ENCODE measurements around the gene ARHGAP26.

ARHGAP26 gene

DNA sequence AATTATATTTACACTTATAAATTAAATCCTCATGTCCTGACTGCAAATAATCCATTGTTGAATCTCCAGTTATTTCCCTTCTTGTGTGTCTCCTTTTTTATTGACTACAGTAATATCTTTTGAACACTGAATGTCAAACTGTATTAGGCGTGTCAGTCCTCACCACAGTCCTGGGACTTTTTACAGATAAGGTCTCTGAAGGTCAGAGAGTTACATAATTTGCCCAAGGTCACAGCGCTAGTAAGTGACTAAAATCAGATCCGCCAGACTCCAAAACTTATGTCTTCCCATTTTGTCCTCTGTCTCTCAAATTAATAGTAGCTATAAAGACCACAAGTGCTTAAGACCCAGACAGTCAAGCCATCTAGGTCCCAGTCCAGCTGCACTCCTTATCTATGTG, 359.0 kb downstream of the ARHGAP26 start:
- H3K9me3 ChIP-seq (ENCODE audit: control insufficient read depth, low read length), result no peaks in the 10 kb centered on the region
- no peak overlapping the region for H3K9ac ChIP-seq (ENCODE audit: low read length)
- H3K4me1 ChIP-seq (ENCODE audit: control insufficient read depth, insufficient read depth, low read length), result peaks cover 22% of the 10 kb centered on the region
- H3K36me3 ChIP-seq (ENCODE audit: control insufficient read depth, insufficient read depth, low read length), result no peaks in the 10 kb centered on the region
- H3K4me3 ChIP-seq (ENCODE audit: low read length), result no peak overlapping the region
- no peaks in the 10 kb centered on the region for H3K27me3 ChIP-seq (ENCODE audit: control insufficient read depth, insufficient read depth, low read length)

DNA sequence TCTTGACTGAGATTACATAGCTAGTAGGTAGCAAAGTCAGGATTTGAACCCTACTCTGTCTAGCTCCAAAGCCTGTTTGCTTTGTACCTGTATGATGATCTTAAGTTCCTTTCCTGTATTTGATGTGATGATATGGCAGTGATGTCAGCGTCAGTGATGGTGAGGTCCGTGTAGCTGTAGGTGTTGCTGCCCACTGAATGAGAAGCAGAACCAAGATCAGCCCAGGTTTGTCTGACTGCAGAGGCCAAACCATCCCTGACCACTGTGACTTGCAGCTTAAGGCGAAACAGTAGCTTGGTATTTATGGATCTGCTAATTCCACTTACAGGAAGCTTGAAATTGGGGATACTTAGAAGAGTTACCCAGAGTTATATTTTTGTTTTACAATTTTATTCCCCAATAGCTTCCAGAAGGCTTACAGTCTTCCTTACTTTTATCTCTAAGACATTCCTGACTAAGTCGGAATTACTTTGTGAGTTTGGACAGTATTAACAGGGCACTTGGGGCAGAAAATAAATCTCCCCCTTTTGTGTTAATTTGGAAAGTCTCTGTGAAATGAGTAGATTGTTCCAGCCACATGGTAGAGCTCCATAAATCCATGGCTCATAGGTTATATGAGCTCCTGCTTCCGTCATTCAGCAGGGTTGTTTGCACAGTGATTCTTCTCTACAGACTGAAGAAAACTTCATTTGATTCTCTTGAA, 359.9 kb downstream of the ARHGAP26 start:
- Histone ChIP-seq H3K36me3 (ENCODE audit: control insufficient read depth, insufficient read depth, low read length) (no peaks in the 10 kb centered on the region), H3K27me3 (ENCODE audit: control insufficient read depth, insufficient read depth, low read length) (no peaks in the 10 kb centered on the region), H3K9ac (ENCODE audit: low read length) (no peak overlapping the region), H3K9me3 (ENCODE audit: control insufficient read depth, low read length) (no peaks in the 10 kb centered on the region), H3K4me1 (ENCODE audit: control insufficient read depth, insufficient read depth, low read length) (peaks cover 23% of the 10 kb centered on the region), H3K4me3 (ENCODE audit: low read length) (no peak overlapping the region)

DNA sequence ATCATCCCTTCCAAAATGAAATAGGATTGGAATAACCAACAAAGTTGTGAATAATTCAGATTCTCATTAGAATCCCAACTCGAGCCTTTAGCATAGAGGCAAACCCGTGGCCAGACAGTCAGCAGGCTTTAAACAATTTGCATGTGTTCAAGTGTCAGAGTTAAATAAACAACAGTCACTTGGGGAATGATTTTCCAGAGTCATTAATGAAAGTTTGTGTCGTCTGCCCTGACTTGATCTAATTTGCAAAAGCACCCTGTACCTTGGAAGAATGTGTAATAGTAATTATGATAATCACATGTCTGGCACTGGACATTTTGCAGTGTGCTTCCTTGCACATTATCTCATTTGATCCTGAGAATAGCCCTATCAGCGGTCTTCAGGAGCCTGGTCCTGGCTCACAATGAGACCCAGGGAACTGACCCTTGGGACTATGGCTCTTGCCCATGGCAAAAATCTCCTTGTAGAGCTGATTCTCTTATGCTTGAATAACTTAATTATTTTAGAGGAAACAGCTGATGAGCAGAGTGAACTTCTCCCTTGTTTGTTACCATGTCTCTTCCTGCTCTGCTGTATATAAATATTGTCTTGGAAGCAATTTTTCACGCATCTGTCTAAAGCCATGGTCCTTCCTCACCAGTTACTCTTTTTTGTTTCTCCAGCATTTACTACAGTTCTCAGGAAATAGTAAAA, 360.6 kb downstream of the ARHGAP26 start:
- Histone ChIP-seq H3K4me1 (ENCODE audit: control insufficient read depth, insufficient read depth, low read length) (peaks cover 30% of the 10 kb centered on the region), H3K9ac (ENCODE audit: low read length) (no peak overlapping the region), H3K9me3 (ENCODE audit: control insufficient read depth, low read length) (no peaks in the 10 kb centered on the region), H3K4me3 (ENCODE audit: low read length) (no peak overlapping the region), H3K27me3 (ENCODE audit: control insufficient read depth, insufficient read depth, low read length) (no peaks in the 10 kb centered on the region), H3K36me3 (ENCODE audit: control insufficient read depth, insufficient read depth, low read length) (no peaks in the 10 kb centered on the region)

DNA sequence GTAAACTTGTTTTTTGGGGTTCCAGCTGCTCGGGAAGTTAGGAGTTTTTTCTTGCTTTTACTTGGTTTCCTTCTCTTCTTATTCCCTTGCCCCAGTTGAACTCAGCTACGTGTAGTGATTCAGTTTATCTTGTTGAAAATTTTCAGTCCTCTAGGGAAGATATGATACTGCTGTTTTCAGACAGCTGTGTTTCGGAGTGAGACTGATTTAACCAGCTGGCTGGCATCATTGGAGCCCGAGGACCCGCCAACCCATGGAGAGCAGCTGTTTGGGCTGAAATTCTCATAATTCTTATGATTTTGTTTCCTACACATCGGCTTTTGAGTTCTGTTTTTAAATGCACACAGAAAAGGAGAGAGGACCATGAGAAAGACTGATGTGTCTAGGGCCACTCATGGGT, 361.8 kb downstream of the ARHGAP26 start:
- Histone ChIP-seq H3K4me1 (ENCODE audit: control insufficient read depth, insufficient read depth, low read length) (peaks cover 32% of the 10 kb centered on the region), H3K36me3 (ENCODE audit: control insufficient read depth, insufficient read depth, low read length) (no peaks in the 10 kb centered on the region), H3K4me3 (ENCODE audit: low read length) (no peak overlapping the region), H3K9me3 (ENCODE audit: control insufficient read depth, low read length) (no peaks in the 10 kb centered on the region), H3K27me3 (ENCODE audit: control insufficient read depth, insufficient read depth, low read length) (no peaks in the 10 kb centered on the region), H3K9ac (ENCODE audit: low read length) (no peak overlapping the region)

DNA sequence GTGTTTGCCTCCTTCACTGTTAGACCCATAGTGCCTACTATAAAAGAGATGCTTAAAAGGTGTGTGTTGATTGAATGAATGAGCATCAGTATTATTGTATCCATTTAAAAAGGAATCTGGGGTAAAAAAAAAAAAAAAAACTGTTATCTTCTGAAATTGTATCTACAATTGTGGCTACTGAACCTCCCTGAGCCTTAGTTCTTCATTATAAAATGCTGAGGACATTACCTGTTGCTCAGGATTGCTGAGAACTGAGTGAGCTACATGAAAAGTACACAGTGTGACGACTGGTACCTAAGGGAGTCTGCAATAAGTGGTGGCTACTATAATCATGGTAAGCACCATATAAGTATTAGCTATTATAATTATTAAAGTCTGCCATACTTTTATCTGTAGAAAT, 362.6 kb downstream of the ARHGAP26 start:
- Histone ChIP-seq H3K9me3 (ENCODE audit: control insufficient read depth, low read length) (no peaks in the 10 kb centered on the region), H3K4me1 (ENCODE audit: control insufficient read depth, insufficient read depth, low read length) (peaks cover 32% of the 10 kb centered on the region), H3K27me3 (ENCODE audit: control insufficient read depth, insufficient read depth, low read length) (no peaks in the 10 kb centered on the region)

DNA sequence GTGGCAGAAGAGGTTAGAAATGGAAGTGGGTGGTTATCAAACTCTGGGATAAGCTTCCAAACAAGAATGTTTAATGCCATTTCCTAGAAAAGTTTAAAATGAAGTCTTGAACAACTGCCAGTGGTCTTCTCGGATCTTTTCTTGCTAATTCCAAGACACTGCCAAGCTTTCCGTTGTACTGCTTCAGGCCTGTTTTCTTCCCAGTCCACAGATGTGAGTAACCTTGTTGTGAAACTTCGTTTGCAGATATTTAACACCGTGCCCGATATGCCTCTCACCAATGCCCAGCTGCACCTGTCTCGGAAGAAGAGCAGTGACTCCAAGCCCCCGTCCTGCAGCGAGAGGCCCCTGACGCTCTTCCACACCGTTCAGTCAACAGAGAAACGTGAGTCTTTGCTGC, 363.5 kb downstream of the ARHGAP26 start:
- Histone ChIP-seq H3K4me3 (ENCODE audit: low read length) (no peak overlapping the region), H3K27me3 (ENCODE audit: control insufficient read depth, insufficient read depth, low read length) (no peaks in the 10 kb centered on the region), H3K36me3 (ENCODE audit: control insufficient read depth, insufficient read depth, low read length) (no peaks in the 10 kb centered on the region), H3K9ac (ENCODE audit: low read length) (no peak overlapping the region), H3K4me1 (ENCODE audit: control insufficient read depth, insufficient read depth, low read length) (peaks cover 33% of the 10 kb centered on the region), H3K9me3 (ENCODE audit: control insufficient read depth, low read length) (no peaks in the 10 kb centered on the region)

More for the DNA sequence above, 362.6 kb downstream of the ARHGAP26 start:
- H3K4me3 ChIP-seq (ENCODE audit: low read length), result no peak overlapping the region
- no peak overlapping the region for H3K9ac ChIP-seq (ENCODE audit: low read length)
- H3K36me3 ChIP-seq (ENCODE audit: control insufficient read depth, insufficient read depth, low read length), result no peaks in the 10 kb centered on the region

DNA sequence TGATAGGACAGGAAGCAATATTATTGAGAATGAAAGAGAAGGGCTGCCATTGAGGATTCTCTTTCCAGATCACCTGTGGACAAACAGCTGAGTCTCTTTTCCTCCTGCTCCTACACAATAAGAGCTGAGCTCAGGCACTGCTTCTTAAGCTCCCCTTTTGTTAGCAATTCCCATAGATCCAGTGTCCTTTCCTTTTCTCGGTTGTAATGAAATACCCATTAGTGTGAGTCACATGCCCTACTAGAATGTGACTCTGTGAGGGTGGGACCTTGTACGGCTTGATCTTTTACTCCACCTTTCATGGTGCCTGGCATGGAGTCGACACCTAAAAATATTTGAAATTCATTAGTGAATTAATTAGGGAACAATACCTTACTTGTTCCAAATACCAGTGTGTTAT, 364.1 kb downstream of the ARHGAP26 start:
- no peaks in the 10 kb centered on the region for H3K27me3 ChIP-seq (ENCODE audit: control insufficient read depth, insufficient read depth, low read length)
- no peak overlapping the region for H3K4me3 ChIP-seq (ENCODE audit: low read length)
- H3K9ac ChIP-seq (ENCODE audit: low read length), result no peak overlapping the region
- peaks cover 36% of the 10 kb centered on the region for H3K4me1 ChIP-seq (ENCODE audit: control insufficient read depth, insufficient read depth, low read length)
- no peaks in the 10 kb centered on the region for H3K9me3 ChIP-seq (ENCODE audit: control insufficient read depth, low read length)
- H3K36me3 ChIP-seq (ENCODE audit: control insufficient read depth, insufficient read depth, low read length), result no peaks in the 10 kb centered on the region

DNA sequence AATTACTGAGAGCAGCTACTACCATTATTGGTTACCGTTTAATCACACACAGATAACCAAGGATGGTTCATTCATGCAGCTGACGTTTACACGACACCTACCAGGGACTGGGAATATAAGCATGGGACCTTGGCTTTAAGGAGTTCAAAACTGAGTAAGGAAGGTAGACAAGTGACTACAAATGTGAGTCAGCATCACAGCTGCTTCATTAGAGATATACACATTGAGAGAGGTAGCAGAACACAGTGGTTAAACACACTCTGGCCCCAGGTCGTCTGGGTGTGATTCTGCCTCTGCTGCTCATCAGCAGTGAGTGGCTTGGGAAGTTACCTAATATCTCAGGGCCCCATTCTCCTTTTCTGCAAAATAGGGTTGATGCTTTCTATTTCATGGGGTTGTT, 364.7 kb downstream of the ARHGAP26 start:
- Histone ChIP-seq H3K9me3 (ENCODE audit: control insufficient read depth, low read length) (no peaks in the 10 kb centered on the region), H3K4me1 (ENCODE audit: control insufficient read depth, insufficient read depth, low read length) (peaks cover 43% of the 10 kb centered on the region), H3K9ac (ENCODE audit: low read length) (no peak overlapping the region), H3K4me3 (ENCODE audit: low read length) (no peak overlapping the region), H3K27me3 (ENCODE audit: control insufficient read depth, insufficient read depth, low read length) (no peaks in the 10 kb centered on the region), H3K36me3 (ENCODE audit: control insufficient read depth, insufficient read depth, low read length) (no peaks in the 10 kb centered on the region)

DNA sequence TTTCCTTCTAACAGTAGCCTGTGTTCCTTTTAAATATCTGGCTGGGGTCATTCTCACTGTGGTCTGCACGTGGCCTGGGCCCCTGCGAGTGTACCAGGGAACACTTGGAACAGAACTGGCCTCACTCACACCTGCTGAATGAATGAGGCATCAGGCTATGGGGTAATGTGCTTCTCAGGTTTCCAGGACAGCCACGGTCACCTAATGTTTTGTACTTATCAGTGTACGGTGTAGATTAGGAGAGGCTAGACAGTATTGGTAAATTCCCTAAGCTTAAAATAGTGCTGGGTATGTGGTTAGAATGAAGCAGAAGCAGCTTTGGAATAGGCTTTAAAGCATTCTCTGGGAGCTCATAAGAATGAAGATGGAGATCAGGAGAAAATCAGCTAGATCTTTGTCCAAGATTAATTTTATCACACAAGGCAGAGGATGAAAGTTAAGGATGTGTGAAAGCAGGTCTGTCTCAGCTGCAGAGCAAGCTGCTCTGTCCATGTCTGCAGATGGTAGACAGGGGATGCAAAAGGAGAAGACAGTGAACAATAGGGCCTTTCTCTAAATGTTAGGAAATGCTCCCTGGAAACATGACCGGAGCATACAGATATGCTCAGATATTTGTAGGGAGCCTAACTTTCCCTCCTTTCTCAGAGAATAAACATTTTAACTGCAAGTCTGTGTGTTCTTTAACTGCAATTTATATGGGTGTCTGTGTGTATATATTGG, 365.8 kb downstream of the ARHGAP26 start:
- Histone ChIP-seq H3K9me3 (ENCODE audit: control insufficient read depth, low read length) (no peaks in the 10 kb centered on the region), H3K36me3 (ENCODE audit: control insufficient read depth, insufficient read depth, low read length) (no peaks in the 10 kb centered on the region), H3K4me1 (ENCODE audit: control insufficient read depth, insufficient read depth, low read length) (peaks cover 51% of the 10 kb centered on the region), H3K9ac (ENCODE audit: low read length) (no peak overlapping the region), H3K4me3 (ENCODE audit: low read length) (no peak overlapping the region), H3K27me3 (ENCODE audit: control insufficient read depth, insufficient read depth, low read length) (no peaks in the 10 kb centered on the region)

DNA sequence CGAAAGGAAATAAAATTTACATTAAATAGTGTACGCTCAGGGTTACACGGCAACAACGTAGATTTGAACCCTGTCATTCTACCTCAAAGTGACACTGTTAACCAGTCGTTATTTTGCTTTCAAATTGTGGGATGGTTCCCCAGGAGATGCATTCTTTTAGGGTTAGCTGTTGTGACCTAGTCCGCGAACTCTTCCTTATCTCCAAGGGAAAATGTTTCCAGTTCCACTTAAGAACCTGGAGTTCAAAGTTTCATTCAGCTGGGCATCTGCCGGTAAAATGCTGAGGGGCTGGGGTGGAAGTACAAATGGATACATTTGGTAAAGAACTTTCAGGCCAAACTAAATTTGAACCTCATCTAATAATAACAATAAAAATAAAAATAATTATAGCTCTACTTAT, 368.7 kb downstream of the ARHGAP26 start:
- Histone ChIP-seq H3K4me1 (ENCODE audit: control insufficient read depth, insufficient read depth, low read length) (peaks cover 64% of the 10 kb centered on the region), H3K9ac (ENCODE audit: low read length) (no peak overlapping the region), H3K36me3 (ENCODE audit: control insufficient read depth, insufficient read depth, low read length) (no peaks in the 10 kb centered on the region), H3K27me3 (ENCODE audit: control insufficient read depth, insufficient read depth, low read length) (no peaks in the 10 kb centered on the region), H3K9me3 (ENCODE audit: control insufficient read depth, low read length) (no peaks in the 10 kb centered on the region), H3K4me3 (ENCODE audit: low read length) (no peak overlapping the region)

DNA sequence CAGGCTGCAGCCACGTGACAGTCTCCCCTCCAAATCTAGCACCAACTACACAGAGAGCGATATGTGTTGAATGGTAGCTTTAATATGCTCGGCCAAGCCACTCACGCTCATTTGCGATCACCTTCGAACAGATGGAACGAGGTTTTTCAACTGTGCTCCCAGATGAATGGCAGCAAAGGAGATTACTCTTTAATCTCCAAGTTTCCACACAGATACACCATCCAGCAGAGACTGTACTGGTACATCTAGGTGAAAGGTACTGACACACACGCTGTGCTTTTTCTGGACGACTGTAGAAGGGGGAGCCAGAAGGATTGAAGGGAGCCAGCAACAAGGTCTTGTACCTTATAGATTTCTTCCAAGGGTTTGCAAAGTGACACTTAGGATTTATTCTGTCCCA, 369.4 kb downstream of the ARHGAP26 start:
- Histone ChIP-seq H3K27me3 (ENCODE audit: control insufficient read depth, insufficient read depth, low read length) (no peaks in the 10 kb centered on the region), H3K36me3 (ENCODE audit: control insufficient read depth, insufficient read depth, low read length) (no peaks in the 10 kb centered on the region), H3K9me3 (ENCODE audit: control insufficient read depth, low read length) (no peaks in the 10 kb centered on the region), H3K4me1 (ENCODE audit: control insufficient read depth, insufficient read depth, low read length) (peaks cover 56% of the 10 kb centered on the region), H3K9ac (ENCODE audit: low read length) (no peak overlapping the region), H3K4me3 (ENCODE audit: low read length) (no peak overlapping the region)

DNA sequence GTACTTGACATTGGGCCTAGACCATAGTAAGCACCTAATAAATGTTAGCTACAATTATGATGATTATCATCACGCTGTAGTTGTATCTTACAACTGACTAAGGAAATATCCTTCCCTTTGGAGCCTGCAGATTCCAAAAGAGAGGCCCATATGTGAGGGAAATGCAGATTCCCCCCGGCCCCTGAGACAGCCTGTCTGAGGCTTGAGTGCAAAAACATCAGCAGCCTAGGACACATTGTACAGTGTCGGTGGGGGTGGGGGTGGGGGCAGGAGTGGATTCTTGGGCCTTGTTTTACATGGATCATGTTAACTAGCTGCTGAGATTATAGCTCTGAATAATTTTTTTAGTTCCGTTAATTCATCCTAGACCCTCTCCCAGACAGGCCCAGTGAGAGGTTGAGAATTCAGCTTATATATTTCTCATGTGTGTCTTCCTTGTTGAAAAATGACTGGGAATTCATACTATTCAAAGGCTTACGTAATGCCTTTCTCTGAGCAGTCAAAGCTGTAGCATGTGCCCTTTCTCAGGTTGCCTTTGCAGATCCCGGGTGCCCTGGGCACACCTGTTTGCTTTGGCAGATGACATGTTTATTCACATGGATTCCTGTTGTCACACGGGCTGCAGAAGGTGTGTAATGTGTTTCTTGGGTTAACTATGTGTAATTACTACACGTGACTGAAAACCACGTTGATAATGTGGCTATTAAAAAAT, 370.5 kb downstream of the ARHGAP26 start:
- Histone ChIP-seq H3K9ac (ENCODE audit: low read length) (no peak overlapping the region), H3K4me3 (ENCODE audit: low read length) (no peak overlapping the region), H3K4me1 (ENCODE audit: control insufficient read depth, insufficient read depth, low read length) (peaks cover 48% of the 10 kb centered on the region), H3K9me3 (ENCODE audit: control insufficient read depth, low read length) (no peaks in the 10 kb centered on the region), H3K27me3 (ENCODE audit: control insufficient read depth, insufficient read depth, low read length) (no peaks in the 10 kb centered on the region), H3K36me3 (ENCODE audit: control insufficient read depth, insufficient read depth, low read length) (no peaks in the 10 kb centered on the region)
